PC-3 (cell line): Measurements from ENCODE around the gene FOSL1. TPM values are rescaled to one million over a fixed set of nuclear protein-coding genes. Genes with fewer than 3 reads are reported as not detected.

Experiments used
- ATAC-seq: fragments of 200-7000 bp; cut with Tn5 transposase; 2 replicates; pipeline ENCODE4 v1.9.1; 2020; ENCODE audit warnings: mild to moderate bottlenecking, moderate library complexity
- BruUV-seq: library from RNA; stranded (reverse); fragments of 400-500 nt; replicated peaks from 2 replicates; lab custom pipeline; 2021; lab: Mats Ljungman, UMichigan
- CTCF ChIA-PET: fragments of 300-600 bp; sonication (Branson Sonifier 250); formaldehyde crosslinking; loops from one replicate; lab custom pipeline; 2022; ENCODE audit warnings: antibody characterized with exemption; lab: Charles Lee
- POLR2A ChIA-PET: fragments of 300-600 bp; sonication (Branson Sonifier 250); formaldehyde crosslinking; loops from one replicate; lab custom pipeline; 2022; ENCODE audit warnings: antibody characterized with exemption; ENCODE audit not compliant: unreplicated experiment; lab: Charles Lee
- DNase-seq: peaks from one replicate; pipeline ENCODE4 v3.0.0-alpha.2; 2015
- H2AFZ ChIP-seq: fragments of 300-600 bp; sonication (generic); 2 replicates; pipeline ENCODE4 v1.6.0; 2016; ENCODE audit warnings: antibody characterized with exemption, low read length
- H3F3A ChIP-seq: fragments of 300-600 bp; sonication (generic); one replicate; pipeline ENCODE4 v1.6.0; 2017; ENCODE audit warnings: antibody characterized with exemption, low read length, control low read depth, mild to moderate bottlenecking; ENCODE audit not compliant: unreplicated experiment
- H3K27ac ChIP-seq: fragments of 300-600 bp; sonication (generic); 2 replicates; pipeline ENCODE4 v1.5.1; 2016; ENCODE audit warnings: mild to moderate bottlenecking, low read length
- H3K27me3 ChIP-seq: fragments of 300-600 bp; sonication (generic); 2 replicates; pipeline ENCODE4 v1.6.1; 2016; ENCODE audit warnings: low read length, mixed read lengths
- H3K36me3 ChIP-seq: fragments of 300-600 bp; sonication (generic); 2 replicates; pipeline ENCODE4 v1.6.1; 2016; ENCODE audit warnings: low read depth, mixed run types, low read length, mixed read lengths
- H3K4me1 ChIP-seq: fragments of 300-600 bp; sonication (generic); 2 replicates; pipeline ENCODE4 v1.5.1; 2016; ENCODE audit warnings: low read length; ENCODE audit not compliant: insufficient read depth
- H3K4me2 ChIP-seq: fragments of 300-600 bp; sonication (generic); 2 replicates; pipeline ENCODE4 v1.6.0; 2016; ENCODE audit warnings: low read length
- H3K4me3 ChIP-seq: fragments of 300-600 bp; sonication (generic); 2 replicates; pipeline ENCODE4 v1.5.1; 2016; ENCODE audit warnings: mild to moderate bottlenecking, low read length, mixed read lengths
- H3K79me2 ChIP-seq: fragments of 300-600 bp; sonication (generic); 2 replicates; pipeline ENCODE4 v1.6.1; 2017; ENCODE audit warnings: low read length, mixed read lengths
- H3K9ac ChIP-seq: fragments of 300-600 bp; sonication (generic); 2 replicates; pipeline ENCODE4 v1.6.0; 2016; ENCODE audit warnings: mild to moderate bottlenecking, low read length
- H3K9me2 ChIP-seq: fragments of 300-600 bp; sonication (generic); replicated peaks from 2 replicates; pipeline ENCODE4 v1.6.1; 2016; ENCODE audit warnings: mixed run types, low read length, mixed read lengths
- H3K9me3 ChIP-seq: fragments of 300-600 bp; sonication (generic); 2 replicates; pipeline ENCODE4 v1.6.1; 2016; ENCODE audit warnings: low read length, mixed read lengths
- H4K20me1 ChIP-seq: fragments of 300-600 bp; sonication (generic); 2 replicates; pipeline ENCODE4 v1.6.1; 2016; ENCODE audit warnings: low read length, mixed read lengths
- EZH2 ChIP-seq: fragments of 300-600 bp; sonication (generic); IDR thresholded peaks from one replicate; pipeline ENCODE4 v1.6.1; 2017; ENCODE audit warnings: antibody characterized with exemption, mild to moderate bottlenecking, low read length; ENCODE audit not compliant: unreplicated experiment
- EZH2phosphoT487 ChIP-seq: fragments of 300-600 bp; sonication (generic); IDR thresholded peaks from 2 replicates; pipeline ENCODE4 v1.6.1; 2018; ENCODE audit warnings: mild to moderate bottlenecking, antibody characterized with exemption, low read length, borderline replicate concordance
- intact Hi-C: fragments of 100-400 bp; cut with micrococcal nuclease; formaldehyde crosslinking; loops from 2 replicates; pipeline ENCODE4 v1.9.0; 2023
- total RNA-seq: library from RNA; depleted of rRNA; stranded (reverse); fragments of >200 nt; gene quantifications from 2 replicates; pipeline ENCODE4 v1.2.3, GENCODE V29; 2014
- TF ChIP-seq, protein P1 (sequence below): fragments of 300-600 bp; sonication (generic); conservative IDR thresholded peaks from 2 replicates; pipeline ENCODE4 v1.5.1; 2017; ENCODE audit warnings: antibody characterized with exemption, low read depth, mild to moderate bottlenecking, low read length

The FOSL1 gene
- total RNA-seq, 1 experiment from 2014 or later: 656 TPM

GRCh38 chr11:65927904-65928397 is 27.8 kb upstream of the FOSL1 start:
- CTCF ChIA-PET: no interaction called here
- no peaks in the 10 kb centered on the region for H3K9me2 ChIP-seq
- H3K4me3 ChIP-seq: no peak overlapping the region
- H3K79me2 ChIP-seq: no peaks in the 10 kb centered on the region
- DNase-seq (no peak), ATAC-seq (no peak; the same call in 1 of the 2 replicates)
- no peak overlapping the region for H3K27ac ChIP-seq
- POLR2A ChIA-PET: interaction anchor here (0.6 kb wide), 1 partner anchor 78 kb away, joined by 7 read pairs; no protein-coding TSS in a partner anchor
- H3F3A ChIP-seq: no peaks in the 10 kb centered on the region
- TF ChIP-seq EZH2phosphoT487: no peak
- TF ChIP-seq, protein P1, sequence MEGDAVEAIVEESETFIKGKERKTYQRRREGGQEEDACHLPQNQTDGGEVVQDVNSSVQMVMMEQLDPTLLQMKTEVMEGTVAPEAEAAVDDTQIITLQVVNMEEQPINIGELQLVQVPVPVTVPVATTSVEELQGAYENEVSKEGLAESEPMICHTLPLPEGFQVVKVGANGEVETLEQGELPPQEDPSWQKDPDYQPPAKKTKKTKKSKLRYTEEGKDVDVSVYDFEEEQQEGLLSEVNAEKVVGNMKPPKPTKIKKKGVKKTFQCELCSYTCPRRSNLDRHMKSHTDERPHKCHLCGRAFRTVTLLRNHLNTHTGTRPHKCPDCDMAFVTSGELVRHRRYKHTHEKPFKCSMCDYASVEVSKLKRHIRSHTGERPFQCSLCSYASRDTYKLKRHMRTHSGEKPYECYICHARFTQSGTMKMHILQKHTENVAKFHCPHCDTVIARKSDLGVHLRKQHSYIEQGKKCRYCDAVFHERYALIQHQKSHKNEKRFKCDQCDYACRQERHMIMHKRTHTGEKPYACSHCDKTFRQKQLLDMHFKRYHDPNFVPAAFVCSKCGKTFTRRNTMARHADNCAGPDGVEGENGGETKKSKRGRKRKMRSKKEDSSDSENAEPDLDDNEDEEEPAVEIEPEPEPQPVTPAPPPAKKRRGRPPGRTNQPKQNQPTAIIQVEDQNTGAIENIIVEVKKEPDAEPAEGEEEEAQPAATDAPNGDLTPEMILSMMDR: no peak
- no peak for TF ChIP-seq EZH2
- H3K27me3 ChIP-seq: no peaks in the 10 kb centered on the region
- intact Hi-C loops: no loop called here
- H3K4me1 ChIP-seq: no peaks in the 10 kb centered on the region
- no peak overlapping the region for H3K9ac ChIP-seq
- no peaks in the 10 kb centered on the region for H4K20me1 ChIP-seq
- BruUV-seq: no TSS peak
- H3K4me2 ChIP-seq: no peak overlapping the region
- H2AFZ ChIP-seq: no peak overlapping the region
- peaks cover 5% of the 10 kb centered on the region; the same call in 1 of the 2 replicates for H3K36me3 ChIP-seq
- H3K9me3 ChIP-seq: no peaks in the 10 kb centered on the region

- Histone ChIP-seq H3K79me2 (peaks cover 19% of the 10 kb centered on the region), H3K9me2 (no peaks in the 10 kb centered on the region), H3K27ac (no peak overlapping the region), H4K20me1 (0 out of 2 replicates have a peak, but pooled peaks cover 6% of the 10 kb centered on the region), H3K4me3 (no peak overlapping the region), H3K4me1 (peaks cover 7% of the 10 kb centered on the region), H3F3A (peaks cover 3% of the 10 kb centered on the region), H3K9me3 (no peaks in the 10 kb centered on the region), H2AFZ (no peak overlapping the region), H3K27me3 (no peaks in the 10 kb centered on the region), H3K9ac (no peak overlapping the region), H3K36me3 (peaks cover 17% of the 10 kb centered on the region; the same call in 1 of the 2 replicates), H3K4me2 (no peak overlapping the region)
- DNase-seq (no peak), ATAC-seq (no peak)
- TF ChIP-seq EZH2phosphoT487 (no peak), EZH2 (no peak)
- TF ChIP-seq, protein P1: no peak
- intact Hi-C loops: no loop called here
- BruUV-seq: no TSS peak
- POLR2A ChIA-PET: no interaction called here
- CTCF ChIA-PET: interaction anchor here (0.6 kb wide), 1 partner anchor 29 kb away, joined by 5 read pairs; no protein-coding TSS in a partner anchor
Observed at GRCh38 chr11:65925397-65925796, 25.2 kb upstream of the FOSL1 start.

DNA sequence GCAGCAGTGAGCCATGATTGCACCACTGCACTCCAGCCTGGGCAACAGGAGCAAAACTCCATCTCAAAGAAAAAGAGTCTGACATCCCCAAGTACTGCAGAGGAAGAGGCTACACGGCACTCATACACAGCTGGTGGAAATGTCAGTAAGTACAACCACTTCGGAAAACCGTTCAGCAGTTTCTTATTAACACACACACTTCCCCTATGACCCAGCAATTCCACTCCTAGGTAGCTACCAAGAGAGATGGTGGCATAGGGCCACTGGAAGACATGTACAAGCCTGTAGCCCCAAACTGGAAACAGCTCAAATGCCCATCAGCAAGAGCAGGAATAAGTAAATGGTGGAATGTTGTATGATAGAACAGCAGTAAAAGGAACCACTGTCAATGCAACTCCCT is 22.4 kb upstream of the FOSL1 start:
- Histone ChIP-seq H3K4me2 (no peak overlapping the region), H3K27ac (no peak overlapping the region), H3F3A (peaks cover 3% of the 10 kb centered on the region), H3K27me3 (no peaks in the 10 kb centered on the region), H3K9me2 (no peaks in the 10 kb centered on the region), H3K9ac (no peak overlapping the region), H4K20me1 (0 out of 2 replicates have a peak, but pooled peaks cover 6% of the 10 kb centered on the region), H3K4me3 (no peak overlapping the region), H2AFZ (no peak overlapping the region), H3K79me2 (peaks cover 43% of the 10 kb centered on the region), H3K4me1 (peaks cover 16% of the 10 kb centered on the region), H3K9me3 (no peaks in the 10 kb centered on the region), H3K36me3 (peaks cover 17% of the 10 kb centered on the region; the same call in 1 of the 2 replicates)
- BruUV-seq: no TSS peak
- intact Hi-C loops: no loop called here
- ATAC-seq: no peak
- CTCF ChIA-PET: interaction anchor here (0.6 kb wide), 1 partner anchor 15 kb away, joined by 5 read pairs; no protein-coding TSS in a partner anchor
- POLR2A ChIA-PET: no interaction called here
- TF ChIP-seq EZH2phosphoT487 (no peak), EZH2 (no peak)
- TF ChIP-seq, protein P1: no peak
- no peak for DNase-seq
